IgD-negative memory B cell (primary cell): ENCODE data around the gene ZPBP2. TPM values are rescaled to one million over a fixed set of nuclear protein-coding genes. Genes with fewer than 3 reads are reported as not detected.

ENCODE experiments used
- H3K27ac Mint-ChIP-seq, 3 donors: one replicate each; pipeline ENCODE4 v1.8.0; 2020 to 2022; ENCODE audit warnings: mild to moderate bottlenecking in 3 of 3, mixed read lengths in 3 of 3, moderate library complexity in 1 of 3
- H3K27me3 Mint-ChIP-seq: one replicate; pipeline ENCODE4 v1.8.0; 2021; ENCODE audit warnings: mixed read lengths
- H3K36me3 Mint-ChIP-seq: one replicate; pipeline ENCODE4 v1.8.0; 2020; ENCODE audit warnings: mild to moderate bottlenecking, mixed read lengths
- H3K4me1 Mint-ChIP-seq, 3 donors: one replicate each; pipeline ENCODE4 v1.8.0; 2020 to 2022; ENCODE audit warnings: mixed read lengths in 3 of 3, mild to moderate bottlenecking in 1 of 3
- H3K4me3 Mint-ChIP-seq, 4 donors: one replicate each; pipeline ENCODE4 v1.8.0; 2020 to 2022; ENCODE audit warnings: mild to moderate bottlenecking in 4 of 4, mixed read lengths in 4 of 4, moderate library complexity in 3 of 4
- H3K9me3 Mint-ChIP-seq, 3 donors: one replicate each; pipeline ENCODE4 v1.8.0; 2020 to 2021; ENCODE audit warnings: mixed read lengths in 3 of 3, mild to moderate bottlenecking in 1 of 3
- polyA plus RNA-seq: library from polyadenylated mRNA; unstranded; fragments of 300-500 nt; fragmentation: Illumina TruSeq; gene quantifications from one replicate; pipeline ENCODE4 v1.2.3, GENCODE V29; 2021

Gene ZPBP2, protein sequence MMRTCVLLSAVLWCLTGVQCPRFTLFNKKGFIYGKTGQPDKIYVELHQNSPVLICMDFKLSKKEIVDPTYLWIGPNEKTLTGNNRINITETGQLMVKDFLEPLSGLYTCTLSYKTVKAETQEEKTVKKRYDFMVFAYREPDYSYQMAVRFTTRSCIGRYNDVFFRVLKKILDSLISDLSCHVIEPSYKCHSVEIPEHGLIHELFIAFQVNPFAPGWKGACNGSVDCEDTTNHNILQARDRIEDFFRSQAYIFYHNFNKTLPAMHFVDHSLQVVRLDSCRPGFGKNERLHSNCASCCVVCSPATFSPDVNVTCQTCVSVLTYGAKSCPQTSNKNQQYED
- polyA plus RNA-seq, result 0.84 TPM

DNA sequence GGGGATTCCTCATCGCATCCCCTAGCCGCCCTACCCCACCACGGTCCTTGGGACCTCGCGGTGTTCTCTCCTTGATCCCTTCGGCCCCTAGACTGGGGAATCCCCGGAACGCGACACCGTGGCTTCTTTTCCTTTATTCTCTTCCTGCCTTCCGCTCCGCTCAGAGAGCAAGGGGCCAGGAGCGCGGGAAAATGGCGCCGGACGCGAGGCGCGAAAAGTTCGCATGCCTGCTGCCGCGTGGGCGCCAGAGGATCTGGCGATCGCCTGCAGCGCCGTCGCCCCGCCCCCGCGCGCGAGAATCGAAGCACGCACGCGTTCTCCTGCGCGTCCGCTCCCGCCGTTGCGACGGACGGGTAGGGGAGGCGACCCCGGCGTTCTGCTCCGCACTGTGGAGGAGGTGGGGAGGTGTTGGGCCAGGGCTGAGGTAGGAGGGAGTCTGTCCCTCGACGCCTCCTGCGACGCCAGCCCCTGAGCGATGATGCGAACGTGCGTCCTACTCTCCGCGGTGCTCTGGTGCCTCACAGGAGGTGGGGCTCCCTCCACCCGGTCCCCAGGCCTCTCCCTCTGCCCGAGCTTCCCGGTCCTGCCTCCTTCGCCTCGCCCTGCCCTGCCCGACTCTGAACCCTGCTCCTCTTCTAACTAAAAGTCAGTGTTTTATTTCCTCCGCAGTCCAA lies at the start of gene ZPBP2:
Gene ZPBP2 (plus strand): TSS at position 323 of the 674 bp plus-strand sequence. CDS start 153 bp downstream, at position 476.
- Mint-ChIP-seq H3K4me1 (peaks cover 40 to 57% (median 47%) of the 10 kb centered on the region in 3 donors), H3K27ac (peak within 1 kb of the TSS; percentile 89 to 100 (median 98)), H3K36me3 (peaks cover 3% of the 10 kb centered on the region), H3K4me3 (peak within 1 kb of the TSS; percentile 77 to 100 (median 80)), H3K27me3 (no peaks in the 10 kb centered on the region), H3K9me3 (peaks cover 0 to 3% (median 0%) of the 10 kb centered on the region in 3 donors)

DNA sequence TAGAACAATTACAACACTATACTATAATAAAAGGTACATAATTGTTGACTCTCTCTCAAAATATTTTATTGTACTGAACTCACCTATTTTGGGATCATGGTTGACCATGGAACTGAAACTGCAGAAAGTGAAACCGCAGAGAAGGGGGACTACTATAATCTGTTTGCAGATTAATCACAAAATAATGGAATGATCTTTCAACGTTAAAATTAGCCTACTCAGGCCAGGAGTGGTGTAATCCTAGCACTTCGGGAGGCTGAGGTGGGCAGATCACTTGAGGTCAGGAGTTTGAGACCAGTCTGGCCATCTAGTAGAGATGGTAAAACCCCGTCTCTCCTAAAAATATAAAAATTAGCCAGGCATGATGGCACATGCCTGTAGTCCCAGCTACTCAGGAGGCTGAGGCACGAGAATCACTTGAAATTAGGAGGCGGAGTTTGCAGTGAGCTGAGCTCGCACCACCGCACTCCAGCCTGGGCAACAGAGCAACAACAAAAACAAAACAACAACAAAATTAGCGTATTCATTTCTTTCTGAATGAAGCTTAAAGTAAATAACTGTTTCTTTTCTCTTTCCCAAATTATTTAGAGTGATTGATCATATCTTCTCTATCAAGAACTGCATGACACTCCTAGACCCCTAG lies 49.5 kb upstream of the ZPBP2 start:
- H3K36me3 Mint-ChIP-seq, result peaks cover 32% of the 10 kb centered on the region
- H3K4me3 Mint-ChIP-seq, result peak overlapping the region; percentile 44 to 70 (median 65)
- no peaks in the 10 kb centered on the region for H3K27me3 Mint-ChIP-seq
- peaks cover 3 to 5% (median 4%) of the 10 kb centered on the region in 3 donors for H3K9me3 Mint-ChIP-seq
- H3K4me1 Mint-ChIP-seq, result peaks cover 49 to 68% (median 56%) of the 10 kb centered on the region in 3 donors
- peak overlapping the region; percentile 87 to 95 (median 94) for H3K27ac Mint-ChIP-seq

DNA sequence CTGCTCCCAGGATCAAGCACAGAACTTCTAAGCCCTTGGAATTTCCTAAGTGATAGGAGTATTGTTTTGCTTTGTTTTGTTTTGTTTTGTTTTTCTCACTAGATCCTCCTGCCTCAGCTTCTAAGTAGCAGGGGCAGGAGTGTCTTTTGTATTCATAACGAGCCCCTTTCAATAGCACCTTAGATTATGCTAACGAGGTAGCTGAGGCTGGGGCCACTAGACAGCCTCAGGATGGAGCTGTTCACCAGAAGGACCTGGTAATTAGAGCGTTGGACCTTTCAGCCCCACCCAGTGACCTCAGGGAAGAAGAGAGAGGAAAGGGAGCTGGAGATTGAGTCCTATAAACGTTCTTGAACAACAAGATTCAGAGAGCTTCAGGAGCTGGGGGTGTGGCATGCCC lies 47.5 kb upstream of the ZPBP2 start:
- Mint-ChIP-seq H3K9me3 (peaks cover 10 to 13% (median 11%) of the 10 kb centered on the region in 3 donors), H3K27ac (peak overlapping the region; percentile 84 to 87 (median 86)), H3K36me3 (peaks cover 42% of the 10 kb centered on the region), H3K4me1 (peaks cover 40 to 50% (median 46%) of the 10 kb centered on the region in 3 donors), H3K27me3 (no peaks in the 10 kb centered on the region), H3K4me3 (peak overlapping the region in 3 of 4 donors; percentile 67 to 84 (median 68))

DNA sequence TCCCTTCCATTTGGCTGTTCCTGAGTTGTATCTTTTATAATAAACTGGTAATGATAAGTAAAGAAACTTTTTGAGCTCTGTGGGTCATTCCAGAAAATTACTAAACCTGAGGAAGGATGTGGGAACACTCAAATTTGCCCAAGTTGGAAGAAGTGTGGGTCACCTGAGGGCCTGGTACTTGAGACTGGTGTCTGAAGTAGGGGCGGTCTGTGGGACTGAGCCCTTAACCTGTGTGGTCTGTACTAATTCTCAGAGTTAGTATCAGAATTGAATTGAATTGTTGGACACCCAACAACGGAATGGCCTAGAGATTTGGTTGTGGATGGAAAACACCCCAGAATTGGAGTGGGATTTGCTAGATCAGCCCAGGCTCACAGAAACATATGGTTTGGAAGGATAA lies 47.0 kb upstream of the ZPBP2 start:
- Mint-ChIP-seq H3K4me3 (peak overlapping the region in 2 of 4 donors; percentile 38 to 67), H3K36me3 (peaks cover 45% of the 10 kb centered on the region), H3K27me3 (no peaks in the 10 kb centered on the region), H3K9me3 (peaks cover 11 to 13% (median 11%) of the 10 kb centered on the region in 3 donors), H3K27ac (peak overlapping the region in 2 of 3 donors; percentile 85 to 87), H3K4me1 (peaks cover 39 to 46% (median 44%) of the 10 kb centered on the region in 3 donors)

DNA sequence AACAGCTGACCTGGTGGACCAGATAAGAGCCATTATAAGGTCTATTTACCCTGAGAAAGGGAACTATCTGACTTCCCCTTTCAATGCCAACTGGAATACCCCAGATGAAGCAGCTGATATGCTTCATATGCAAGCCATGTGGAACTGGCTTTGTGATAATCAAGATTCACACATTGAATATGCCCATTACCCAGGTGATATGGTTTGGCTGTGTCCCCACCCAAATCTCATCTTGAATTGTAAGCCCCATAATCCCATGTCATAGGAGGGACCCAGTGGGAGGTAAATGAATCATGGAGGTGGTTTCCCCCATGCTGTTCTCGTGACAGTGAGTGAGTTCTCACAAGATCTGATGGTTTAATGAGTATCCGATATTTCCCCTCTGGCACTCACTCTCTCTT lies 46.0 kb upstream of the ZPBP2 start:
- Mint-ChIP-seq H3K36me3 (peaks cover 54% of the 10 kb centered on the region), H3K4me1 (peaks cover 39 to 46% (median 44%) of the 10 kb centered on the region in 3 donors), H3K9me3 (peaks cover 11 to 13% (median 11%) of the 10 kb centered on the region in 3 donors), H3K27me3 (no peaks in the 10 kb centered on the region), H3K4me3 (peak overlapping the region; percentile 34 to 65 (median 42)), H3K27ac (peak overlapping the region; percentile 85 to 88 (median 87))

DNA sequence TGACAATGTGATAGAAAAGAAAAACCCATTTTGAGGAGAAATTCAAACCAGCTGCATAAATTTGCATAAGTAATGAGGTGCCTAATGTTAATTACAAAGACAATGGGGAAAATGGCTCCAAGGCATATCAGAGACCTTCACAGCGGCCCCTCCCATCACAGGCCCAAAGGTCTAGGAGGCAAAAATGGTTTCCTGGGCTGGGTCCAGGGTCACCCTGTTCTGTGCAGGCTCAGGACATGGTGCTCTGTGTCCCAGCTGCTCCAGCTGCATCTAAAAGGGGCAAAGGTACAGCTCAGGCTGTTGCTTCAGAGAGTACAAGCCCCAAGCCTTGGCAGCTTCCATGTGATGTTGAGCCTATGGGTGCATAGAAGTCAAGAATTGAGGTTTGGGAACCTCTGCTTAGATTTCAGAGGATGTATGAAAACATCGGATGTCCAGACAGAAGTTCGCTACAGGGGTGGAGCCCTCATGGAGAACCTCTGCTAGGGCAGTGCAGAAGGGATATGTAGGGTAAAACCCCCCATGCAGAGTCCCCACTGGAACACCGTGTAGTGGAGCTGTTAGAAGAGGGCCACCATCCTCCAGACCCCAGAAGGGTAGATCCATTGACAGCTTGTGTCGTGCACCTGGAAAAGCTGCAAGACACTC lies 44.5 kb upstream of the ZPBP2 start:
- peaks cover 11 to 13% (median 11%) of the 10 kb centered on the region in 3 donors for H3K9me3 Mint-ChIP-seq
- H3K27ac Mint-ChIP-seq, result peak overlapping the region in 2 of 3 donors; percentile 8 to 53
- H3K27me3 Mint-ChIP-seq, result no peaks in the 10 kb centered on the region
- peak overlapping the region in 1 of 4 donors; percentile 51 for H3K4me3 Mint-ChIP-seq
- peaks cover 61% of the 10 kb centered on the region for H3K36me3 Mint-ChIP-seq
- peaks cover 32 to 42% (median 38%) of the 10 kb centered on the region in 3 donors for H3K4me1 Mint-ChIP-seq

DNA sequence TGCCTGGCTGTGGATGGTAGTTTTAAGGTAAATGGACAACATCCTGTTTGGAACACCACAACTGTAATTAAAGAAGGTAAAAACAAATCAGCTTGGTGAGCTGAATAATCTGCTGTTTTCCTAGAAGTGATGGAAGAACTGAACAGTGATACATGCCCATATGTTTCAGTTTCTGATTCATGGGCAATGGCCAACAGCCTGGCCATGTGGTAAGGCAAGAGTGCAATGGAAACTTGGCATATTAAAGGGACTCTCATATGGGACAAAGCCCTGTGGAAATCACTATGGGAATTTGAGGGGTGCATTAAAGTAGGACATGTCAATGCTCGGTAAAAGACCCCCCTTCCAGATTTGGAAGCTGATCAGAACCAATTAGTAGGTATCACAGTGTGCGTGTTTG lies 41.7 kb upstream of the ZPBP2 start:
- Mint-ChIP-seq H3K4me3 (no peak overlapping the region), H3K4me1 (peaks cover 14 to 20% (median 18%) of the 10 kb centered on the region in 3 donors), H3K36me3 (peaks cover 51% of the 10 kb centered on the region), H3K27ac (peak overlapping the region in 1 of 3 donors; percentile 32), H3K27me3 (no peaks in the 10 kb centered on the region), H3K9me3 (peaks cover 11 to 13% (median 11%) of the 10 kb centered on the region in 3 donors)

DNA sequence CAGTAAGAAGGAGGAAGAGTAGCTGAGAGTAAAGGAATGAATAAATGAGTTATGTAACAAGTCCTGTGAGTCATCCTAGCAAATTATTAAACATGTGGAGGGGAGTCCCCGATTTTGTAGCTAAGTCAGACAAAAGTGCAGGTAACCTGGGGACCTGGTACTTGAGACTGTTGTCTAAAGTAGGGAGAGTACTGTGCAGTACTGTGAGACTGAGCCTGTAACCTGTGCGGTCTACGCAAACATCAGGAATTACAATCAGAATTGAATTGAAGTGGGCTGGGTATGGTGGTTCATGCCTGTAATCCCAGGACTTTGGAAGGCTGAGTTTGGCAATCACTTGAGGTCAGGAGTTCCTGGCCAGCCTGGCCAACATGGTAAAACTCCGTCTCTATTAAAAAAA lies 39.6 kb upstream of the ZPBP2 start:
- H3K4me3 Mint-ChIP-seq, result no peak overlapping the region
- peaks cover 45% of the 10 kb centered on the region for H3K36me3 Mint-ChIP-seq
- H3K9me3 Mint-ChIP-seq, result peaks cover 7 to 8% (median 7%) of the 10 kb centered on the region in 3 donors
- no peaks in the 10 kb centered on the region for H3K27me3 Mint-ChIP-seq
- peaks cover 13 to 18% (median 13%) of the 10 kb centered on the region in 3 donors for H3K4me1 Mint-ChIP-seq
- peak overlapping the region in 1 of 3 donors; percentile 76 for H3K27ac Mint-ChIP-seq

DNA sequence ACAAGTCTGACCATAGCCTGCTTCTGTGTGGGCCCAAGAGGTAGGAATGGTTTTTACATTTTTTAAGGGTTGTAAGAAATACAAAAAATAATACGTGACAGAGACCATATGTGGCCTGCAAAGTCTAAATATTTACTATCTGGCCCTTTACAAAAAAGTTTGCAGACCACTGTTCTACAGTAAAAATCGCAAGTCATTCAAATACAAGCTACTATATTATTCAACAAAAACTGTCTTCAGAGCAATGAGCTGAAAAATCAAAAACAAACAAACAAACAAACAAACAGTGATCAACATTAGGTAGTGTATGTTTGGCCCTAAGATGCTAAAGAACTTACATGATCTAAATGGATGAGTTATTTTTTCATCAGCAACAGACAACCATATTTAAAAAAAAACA lies 36.4 kb upstream of the ZPBP2 start:
- no peaks in the 10 kb centered on the region for H3K27me3 Mint-ChIP-seq
- H3K4me3 Mint-ChIP-seq, result peak overlapping the region in 1 of 4 donors; percentile 21
- H3K27ac Mint-ChIP-seq, result no peak overlapping the region
- H3K4me1 Mint-ChIP-seq, result peaks cover 26 to 30% (median 29%) of the 10 kb centered on the region in 3 donors
- H3K36me3 Mint-ChIP-seq, result peaks cover 27% of the 10 kb centered on the region
- peaks cover 0 to 3% (median 0%) of the 10 kb centered on the region in 3 donors for H3K9me3 Mint-ChIP-seq

DNA sequence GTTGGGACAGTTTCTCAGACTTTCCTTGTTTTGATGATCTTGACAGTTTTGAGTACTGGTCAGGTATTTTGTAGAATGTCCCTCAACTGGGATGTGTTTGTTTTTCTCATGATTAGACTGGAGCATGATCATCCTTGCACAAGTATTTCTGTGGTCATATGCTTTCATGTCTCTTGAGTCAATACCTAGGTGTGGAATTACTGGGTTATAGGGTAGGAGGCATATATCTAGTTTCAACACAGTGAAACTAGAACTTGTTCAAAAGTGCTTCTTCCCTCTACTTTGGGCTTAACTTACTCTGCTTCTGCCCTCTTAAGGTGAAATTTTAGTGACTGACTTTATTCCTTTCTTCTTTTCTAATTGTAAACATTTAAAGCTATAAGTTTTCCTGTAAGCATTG lies 34.0 kb upstream of the ZPBP2 start:
- Mint-ChIP-seq H3K27me3 (no peaks in the 10 kb centered on the region), H3K9me3 (peaks cover 0 to 3% (median 2%) of the 10 kb centered on the region in 3 donors), H3K27ac (peak overlapping the region; percentile 0 to 84 (median 17)), H3K4me1 (peaks cover 29 to 38% (median 30%) of the 10 kb centered on the region in 3 donors), H3K36me3 (peaks cover 21% of the 10 kb centered on the region), H3K4me3 (peak overlapping the region in 1 of 4 donors; percentile 88)

DNA sequence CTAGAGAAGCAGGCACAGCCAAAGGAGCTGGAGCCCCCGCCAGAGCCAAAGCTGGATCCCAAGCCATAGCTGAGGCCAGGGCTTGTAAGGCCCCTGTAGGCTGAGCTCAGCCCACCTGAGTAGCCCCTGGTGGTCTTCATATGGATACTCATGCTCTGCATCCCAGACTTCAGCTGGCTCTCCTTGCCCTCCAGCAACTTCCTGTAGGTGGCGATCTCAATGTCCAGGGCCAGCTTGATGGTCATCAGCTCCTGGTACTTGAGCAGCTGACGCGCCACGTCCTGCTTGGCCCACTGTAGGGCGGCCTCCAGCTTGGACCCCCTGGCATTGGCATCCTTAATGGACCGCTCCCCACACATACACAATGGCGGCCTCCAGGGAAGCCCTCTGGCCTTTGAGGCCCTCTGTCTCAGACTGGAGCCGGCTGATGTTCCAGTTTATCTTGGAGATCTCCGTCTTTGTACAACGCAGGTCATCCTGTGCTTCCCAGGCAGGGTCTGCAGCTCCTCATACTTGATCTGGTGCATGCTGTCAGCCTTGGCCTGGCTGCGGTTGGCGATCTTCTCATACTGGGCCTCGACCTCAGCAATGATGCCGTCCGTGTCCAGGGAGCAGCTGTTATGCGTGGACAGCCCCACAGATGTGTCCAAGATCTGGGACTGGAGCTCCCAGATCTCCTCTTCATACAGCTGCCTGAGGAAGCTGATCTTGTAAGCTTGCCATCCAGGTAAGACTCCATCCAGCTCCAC lies 32.8 kb upstream of the ZPBP2 start:
- H3K4me3 Mint-ChIP-seq, result no peak overlapping the region
- H3K27me3 Mint-ChIP-seq, result no peaks in the 10 kb centered on the region
- peaks cover 0 to 3% (median 2%) of the 10 kb centered on the region in 3 donors for H3K9me3 Mint-ChIP-seq
- peaks cover 26 to 45% (median 34%) of the 10 kb centered on the region in 3 donors for H3K4me1 Mint-ChIP-seq
- peak overlapping the region in 2 of 3 donors; percentile 0 to 6 for H3K27ac Mint-ChIP-seq
- peaks cover 21% of the 10 kb centered on the region for H3K36me3 Mint-ChIP-seq

DNA sequence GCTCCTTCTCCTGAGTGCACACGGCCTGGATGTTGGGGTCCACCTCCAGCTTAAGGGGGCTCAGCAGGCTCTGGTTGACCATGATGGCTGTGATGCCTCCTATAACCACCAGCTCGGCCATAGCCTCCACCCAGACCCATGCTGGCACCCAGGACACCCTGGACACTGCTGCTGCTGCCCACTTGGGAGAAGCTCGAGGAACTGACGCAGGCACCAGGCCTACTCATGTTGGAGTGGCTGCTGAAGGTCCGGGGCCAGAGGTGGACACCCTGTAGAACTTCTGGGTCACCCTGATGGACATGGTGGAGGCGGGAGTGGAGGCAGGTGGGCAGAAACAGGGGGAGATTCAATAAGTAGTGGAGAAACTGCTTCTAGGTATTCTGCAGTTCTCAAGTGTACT lies 31.9 kb upstream of the ZPBP2 start:
- Mint-ChIP-seq H3K4me3 (no peak overlapping the region), H3K9me3 (peaks cover 0 to 3% (median 2%) of the 10 kb centered on the region in 3 donors), H3K36me3 (peaks cover 22% of the 10 kb centered on the region), H3K27me3 (no peaks in the 10 kb centered on the region), H3K27ac (no peak overlapping the region), H3K4me1 (peaks cover 31 to 48% (median 40%) of the 10 kb centered on the region in 3 donors)

DNA sequence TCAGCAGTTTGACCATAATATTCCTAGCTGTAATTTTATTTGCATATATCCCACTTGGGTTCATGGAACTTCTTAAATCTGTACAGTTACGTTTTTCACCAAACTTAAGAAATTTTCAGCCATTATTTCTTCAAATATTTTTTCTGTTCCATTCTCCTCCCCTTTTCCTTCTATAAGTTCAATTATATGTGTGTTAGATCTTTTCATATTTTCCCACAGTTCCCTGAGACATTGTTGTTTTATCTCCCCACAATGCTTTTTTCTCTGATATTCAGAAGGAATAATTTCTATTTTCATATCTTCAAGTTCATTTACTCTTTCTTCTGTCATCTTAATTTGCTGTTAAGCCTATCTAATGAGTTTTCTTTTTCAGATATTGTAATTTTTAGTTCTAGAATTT lies 29.9 kb upstream of the ZPBP2 start:
- Mint-ChIP-seq H3K4me1 (peaks cover 45 to 52% (median 46%) of the 10 kb centered on the region in 3 donors), H3K27ac (no peak overlapping the region), H3K4me3 (peak overlapping the region in 1 of 4 donors; percentile 35)

More for the DNA sequence above, 29.9 kb upstream of the ZPBP2 start:
- Mint-ChIP-seq H3K36me3 (peaks cover 20% of the 10 kb centered on the region), H3K27me3 (no peaks in the 10 kb centered on the region), H3K9me3 (peaks cover 0 to 5% (median 2%) of the 10 kb centered on the region in 3 donors)
